Measurements from ENCODE around the gene NFKBIB. TPM values are rescaled to one million over a fixed set of nuclear protein-coding genes. Genes with fewer than 3 reads are reported as not detected.

Gene NFKBIB
- polyA plus RNA-seq, 1 of the 3 experiments (the other 2 are of a cell fraction), result 31.8 TPM

- no peak overlapping the region for H3K27ac ChIP-seq (ENCODE audit: low read depth in 2 of 2, low read length in 1 of 2)
- H3F3A ChIP-seq (replicated peaks; ENCODE audit: insufficient read depth), result peaks cover 6% of the 10 kb centered on the region
- H3K9me2 ChIP-seq, result no peaks in the 10 kb centered on the region
- H3K36me3 ChIP-seq (replicated peaks in 1 of 2; ENCODE audit: control insufficient read depth in 1 of 2, insufficient read depth in 2 of 2, low read length in 1 of 2), result no peaks in the 10 kb centered on the region
- H3K79me2 ChIP-seq (ENCODE audit: insufficient read depth), result peaks cover 8% of the 10 kb centered on the region; the same call in 1 of the 2 replicates
- CTCF ChIA-PET, result interaction anchor here (1.3 to 1.7 kb wide), 2 partner anchors 12 to 19 kb away, joined by 4 read pairs; no protein-coding TSS in a partner anchor
- peaks cover 0 to 2% of the 10 kb centered on the region in 2 experiments; a peak in 1 of 4 replicates for H3K4me1 ChIP-seq (ENCODE audit: control insufficient read depth in 1 of 2, insufficient read depth in 2 of 2, low read depth in 1 of 2, low read length in 1 of 2)
- no peak for DNase-seq
- H4K20me1 ChIP-seq (ENCODE audit: insufficient read depth), result no peaks in the 10 kb centered on the region; the same call in 1 of the 2 replicates
- no peak overlapping the region for H3K4me3 ChIP-seq (ENCODE audit: low read depth in 2 of 2, low read length in 1 of 2)
- no peaks in the 10 kb centered on the region for H3K27me3 ChIP-seq (ENCODE audit: insufficient read depth)
- 100% methylated on average over 2 of the region's 2 CpGs for WGBS (ENCODE audit: low lambda C conversion rate)
- no peak overlapping the region for H3K4me2 ChIP-seq
- H3K9ac ChIP-seq, result no peak overlapping the region
- no peak overlapping the region for H2AFZ ChIP-seq (ENCODE audit: low read depth)
- H3K9me3 ChIP-seq, result no peaks in the 10 kb centered on the region
- POLR2A ChIA-PET, result no interaction called here
- TF ChIP-seq PBX3 (IDR thresholded peaks at IDR 0.05), result no peak
- TF ChIP-seq TEAD4 (IDR thresholded peaks at IDR 0.05; ENCODE audit: borderline replicate concordance, insufficient read depth), result no peak
- TF ChIP-seq JUND (IDR thresholded peaks at IDR 0.05), result no peak
- TF ChIP-seq RXRA (IDR thresholded peaks at IDR 0.05; ENCODE audit: borderline replicate concordance, low read depth), result no peak
- no peak for TF ChIP-seq USF1 (IDR thresholded peaks at IDR 0.05; ENCODE audit: borderline replicate concordance, low read depth)
- no peak for TF ChIP-seq TCF12 (IDR thresholded peaks at IDR 0.05)
- no peak for TF ChIP-seq NRF1 (IDR thresholded peaks at IDR 0.05; ENCODE audit: low read depth, low read length)
- no peak for TF ChIP-seq NFIC (IDR thresholded peaks at IDR 0.05; ENCODE audit: borderline replicate concordance)
- no peak for TF ChIP-seq SMC3 (IDR thresholded peaks at IDR 0.05; ENCODE audit: low read depth, low read length)
- TF ChIP-seq USF2 (IDR thresholded peaks at IDR 0.05; ENCODE audit: borderline replicate concordance, low read depth, low read length), result no peak
- TF ChIP-seq GABPA (IDR thresholded peaks at IDR 0.05; ENCODE audit: low read depth), result no peak
- TF ChIP-seq YY1 (IDR thresholded peaks at IDR 0.05; ENCODE audit: low read depth), result no peak
- no peak for TF ChIP-seq EP300 (IDR thresholded peaks at IDR 0.05; ENCODE audit: borderline replicate concordance in 1 of 2, low read depth in 1 of 2, low read length in 1 of 2)
- TF ChIP-seq FOXJ3 (CRISPR knock-in tag; IDR thresholded peaks at IDR 0.05), result no peak
- no peak for TF ChIP-seq MAX (IDR thresholded peaks at IDR 0.05; ENCODE audit: low read depth)
- TF ChIP-seq REST (IDR thresholded peaks at IDR 0.05; ENCODE audit: low read depth, low read length), result no peak
- no peak for TF ChIP-seq MXI1 (IDR thresholded peaks at IDR 0.05; ENCODE audit: low read depth, low read length)
Observed at GRCh38 chr19:38958301-38958700, 58.5 kb downstream of the NFKBIB start.

Other genes starting within 250 kb of the NFKBIB start
- 1.7 and 3.0 TPM in 2 replicates for gene CAPN12, start 155.5 kb upstream of the NFKBIB start, polyA plus RNA-seq (2012; rRNA removed)
- not detected in 2 replicates for gene LGALS7, start 126.5 kb upstream of the NFKBIB start, polyA plus RNA-seq (2012; rRNA removed)
- gene LGALS7B, start 110.8 kb upstream of the NFKBIB start, polyA plus RNA-seq (2012; rRNA removed), result not detected in 2 replicates
- 0.21 and 0.58 TPM in 2 replicates for gene LGALS4, start 87.0 kb upstream of the NFKBIB start, polyA plus RNA-seq (2012; rRNA removed)
- gene ECH1, start 68.2 kb upstream of the NFKBIB start, polyA plus RNA-seq (2012; rRNA removed), result 169 and 211 TPM in 2 replicates
- gene HNRNPL, start 50.0 kb upstream of the NFKBIB start, polyA plus RNA-seq (2012; rRNA removed), result 249 and 280 TPM in 2 replicates
- 3.8 and 4.0 TPM in 2 replicates for gene RINL, start 21.7 kb upstream of the NFKBIB start, polyA plus RNA-seq (2012; rRNA removed)
- gene SIRT2, start 351 bp upstream of the NFKBIB start, polyA plus RNA-seq (2012; rRNA removed), result 37.9 and 39.3 TPM in 2 replicates
- 0.36 and 0.70 TPM in 2 replicates for gene CCER2, start 12.2 kb downstream of the NFKBIB start, polyA plus RNA-seq (2012; rRNA removed)
- 36.5 and 39.8 TPM in 2 replicates for gene SARS2, start 30.8 kb downstream of the NFKBIB start, polyA plus RNA-seq (2012; rRNA removed)
- 55.7 and 59.6 TPM in 2 replicates for gene MRPS12, start 31.0 kb downstream of the NFKBIB start, polyA plus RNA-seq (2012; rRNA removed)
- 30.8 and 40.7 TPM in 2 replicates for gene FBXO17, start 75.8 kb downstream of the NFKBIB start, polyA plus RNA-seq (2012; rRNA removed)
- 5.0 and 5.8 TPM in 2 replicates for gene FBXO27, start 132.6 kb downstream of the NFKBIB start, polyA plus RNA-seq (2012; rRNA removed)
- gene ACP7, start 184.4 kb downstream of the NFKBIB start, polyA plus RNA-seq (2012; rRNA removed), result 0.24 and 0.36 TPM in 2 replicates
- 24.7 and 36.4 TPM in 2 replicates for gene PAK4, start 225.8 kb downstream of the NFKBIB start, polyA plus RNA-seq (2012; rRNA removed)